Neural cell (in vitro differentiated cells): ENCODE results near the gene ACP4. TPM values are rescaled to one million over a fixed set of nuclear protein-coding genes. Genes with fewer than 3 reads are reported as not detected.

Experiments used
- H2AFZ ChIP-seq: fragments of 200-600, 300-800 bp; sonication (generic), shearing (Covaris generic); 2 replicates; pipeline ENCODE4 v1.6.0; 2014; ENCODE audit warnings: low read depth, mild to moderate bottlenecking, antibody characterized with exemption, low read length, moderate library complexity
- H3F3A ChIP-seq: fragments of 200-600 bp; shearing (Covaris generic); 2 replicates; pipeline ENCODE4 v1.6.1; 2016; ENCODE audit warnings: mild to moderate bottlenecking, moderate library complexity, mixed read lengths, antibody characterized with exemption, low read length; ENCODE audit not compliant: insufficient read depth, poor library complexity, severe bottlenecking
- H3K27ac ChIP-seq: fragments of 200-600, 300-800 bp; sonication (generic), shearing (Covaris generic); 2 replicates; pipeline ENCODE4 v1.5.1; 2014; ENCODE audit warnings: mild to moderate bottlenecking, low read length, moderate library complexity
- H3K27me3 ChIP-seq: fragments of 300-800, 200-600 bp; sonication (generic), shearing (Covaris generic); 2 replicates; pipeline ENCODE4 v1.6.0; 2014; ENCODE audit warnings: mild to moderate bottlenecking, low read depth, low read length, moderate library complexity; ENCODE audit not compliant: insufficient read depth
- H3K36me3 ChIP-seq: fragments of 300-800, 200-600 bp; sonication (generic), shearing (Covaris generic); 2 replicates; pipeline ENCODE4 v1.5.1; 2014; ENCODE audit warnings: mild to moderate bottlenecking, antibody characterized with exemption, low read length, moderate library complexity; ENCODE audit not compliant: insufficient read depth
- H3K4me2 ChIP-seq: fragments of 300-800, 200-600 bp; sonication (generic), shearing (Covaris generic); 2 replicates; pipeline ENCODE4 v1.6.0; 2014; ENCODE audit warnings: mild to moderate bottlenecking, low read length
- H3K4me3 ChIP-seq: fragments of 300-800, 200-600 bp; sonication (generic), shearing (Covaris generic); 2 replicates; pipeline ENCODE4 v1.5.1; 2014; ENCODE audit warnings: mild to moderate bottlenecking, low read length, moderate library complexity
- H3K79me2 ChIP-seq: fragments of 200-600 bp; shearing (Covaris generic); replicated peaks from 2 replicates; pipeline ENCODE4 v1.6.0; 2014; ENCODE audit warnings: mild to moderate bottlenecking, low read length, moderate library complexity; ENCODE audit not compliant: insufficient read depth
- H3K9ac ChIP-seq: fragments of 300-800, 200-600 bp; sonication (generic), shearing (Covaris generic); 2 replicates; pipeline ENCODE4 v1.6.1; 2016; ENCODE audit warnings: mild to moderate bottlenecking, low read length, mixed read lengths
- H3K9me2 ChIP-seq: fragments of 200-600 bp; shearing (Covaris generic); 2 replicates; pipeline ENCODE4 v1.6.1; 2016; ENCODE audit warnings: mild to moderate bottlenecking, low read length, mixed read lengths; ENCODE audit not compliant: insufficient read depth
- H3K9me3 ChIP-seq: fragments of 200-600, 300-800 bp; sonication (generic), shearing (Covaris generic); 2 replicates; pipeline ENCODE4 v1.6.1; 2016; ENCODE audit warnings: mild to moderate bottlenecking, mixed run types, low read length, moderate library complexity, mixed read lengths
- H4K20me1 ChIP-seq: fragments of 200-600 bp; shearing (Covaris generic); 2 replicates; pipeline ENCODE4 v1.6.1; 2016; ENCODE audit warnings: mild to moderate bottlenecking, mixed run types; ENCODE audit not compliant: insufficient read depth
- EP300 ChIP-seq: fragments of 450-650 bp; conservative IDR thresholded peaks from 2 replicates; pipeline ENCODE4 v1.6.1; 2014; ENCODE audit warnings: antibody characterized with exemption, mild to moderate bottlenecking, moderate library complexity; ENCODE audit not compliant: poor library complexity, severe bottlenecking
- EZH2 ChIP-seq: fragments of 200-600, 300-800 bp; shearing (Covaris generic), sonication (generic); IDR thresholded peaks from 2 replicates; pipeline ENCODE4 v1.6.1; 2014; ENCODE audit warnings: antibody characterized with exemption, low read length, borderline replicate concordance, mild to moderate bottlenecking; ENCODE audit not compliant: insufficient read depth, poor library complexity, severe bottlenecking
- MXI1 ChIP-seq: fragments of 450-650 bp; conservative IDR thresholded peaks from 2 replicates; pipeline ENCODE4 v1.6.1; 2014; ENCODE audit warnings: antibody characterized with exemption, mild to moderate bottlenecking; ENCODE audit not compliant: poor library complexity, severe bottlenecking
- POLR2AphosphoS5 ChIP-seq: IDR thresholded peaks from 2 replicates; pipeline ENCODE4 v1.6.1; 2012
- RAD21 ChIP-seq: fragments of 450-650 bp; conservative IDR thresholded peaks from 2 replicates; pipeline ENCODE4 v1.6.1; 2014; ENCODE audit warnings: antibody characterized with exemption, mild to moderate bottlenecking, moderate library complexity
- SMC3 ChIP-seq: fragments of 450-650 bp; conservative IDR thresholded peaks from 2 replicates; pipeline ENCODE4 v1.6.1; 2014; ENCODE audit warnings: antibody characterized with exemption, mild to moderate bottlenecking, moderate library complexity; ENCODE audit not compliant: poor library complexity
- TAF1 ChIP-seq: IDR thresholded peaks from 2 replicates; pipeline ENCODE4 v1.6.1; 2012; ENCODE audit warnings: low read depth
- polyA plus RNA-seq: library from polyadenylated mRNA; depleted of rRNA; stranded (reverse); fragments of >200 nt; gene quantifications from 2 replicates; pipeline ENCODE4 v1.2.3, GENCODE V29; 2014
- TF ChIP-seq, protein P1 (sequence below): IDR thresholded peaks from 2 replicates; pipeline ENCODE4 v1.6.1; 2012; ENCODE audit warnings: borderline replicate concordance
- TF ChIP-seq, protein P2 (sequence below): fragments of 450-650 bp; IDR thresholded peaks from 2 replicates; pipeline ENCODE4 v1.5.1; 2014; ENCODE audit warnings: antibody characterized with exemption, mild to moderate bottlenecking, moderate library complexity; ENCODE audit not compliant: poor library complexity, severe bottlenecking

The ACP4 gene
- polyA plus RNA-seq, 1 donor from 2014 or later: not detected

DNA sequence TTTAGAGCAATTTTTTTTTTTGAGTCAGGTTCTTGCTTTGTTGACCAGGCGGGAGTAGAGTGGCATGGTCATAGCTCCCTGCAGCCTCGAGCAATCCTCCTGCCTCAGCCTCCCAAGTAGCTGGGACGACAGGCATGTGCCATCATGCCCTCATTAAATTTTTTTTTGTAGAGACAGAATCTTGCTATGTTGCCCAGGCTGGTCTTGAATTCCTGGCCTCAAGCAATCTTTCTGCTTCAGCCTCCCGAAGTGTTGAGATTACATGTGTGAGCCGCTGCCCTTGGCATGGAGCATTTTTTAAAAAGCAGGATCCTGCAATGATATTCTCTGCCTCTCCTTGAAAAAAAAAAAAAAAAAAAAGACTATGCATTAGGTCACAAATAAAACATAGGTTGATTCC lies 14.1 kb upstream of the ACP4 start:
- no peaks in the 10 kb centered on the region for H3K36me3 ChIP-seq
- no peak overlapping the region for H3K27ac ChIP-seq
- TF ChIP-seq, protein P1, sequence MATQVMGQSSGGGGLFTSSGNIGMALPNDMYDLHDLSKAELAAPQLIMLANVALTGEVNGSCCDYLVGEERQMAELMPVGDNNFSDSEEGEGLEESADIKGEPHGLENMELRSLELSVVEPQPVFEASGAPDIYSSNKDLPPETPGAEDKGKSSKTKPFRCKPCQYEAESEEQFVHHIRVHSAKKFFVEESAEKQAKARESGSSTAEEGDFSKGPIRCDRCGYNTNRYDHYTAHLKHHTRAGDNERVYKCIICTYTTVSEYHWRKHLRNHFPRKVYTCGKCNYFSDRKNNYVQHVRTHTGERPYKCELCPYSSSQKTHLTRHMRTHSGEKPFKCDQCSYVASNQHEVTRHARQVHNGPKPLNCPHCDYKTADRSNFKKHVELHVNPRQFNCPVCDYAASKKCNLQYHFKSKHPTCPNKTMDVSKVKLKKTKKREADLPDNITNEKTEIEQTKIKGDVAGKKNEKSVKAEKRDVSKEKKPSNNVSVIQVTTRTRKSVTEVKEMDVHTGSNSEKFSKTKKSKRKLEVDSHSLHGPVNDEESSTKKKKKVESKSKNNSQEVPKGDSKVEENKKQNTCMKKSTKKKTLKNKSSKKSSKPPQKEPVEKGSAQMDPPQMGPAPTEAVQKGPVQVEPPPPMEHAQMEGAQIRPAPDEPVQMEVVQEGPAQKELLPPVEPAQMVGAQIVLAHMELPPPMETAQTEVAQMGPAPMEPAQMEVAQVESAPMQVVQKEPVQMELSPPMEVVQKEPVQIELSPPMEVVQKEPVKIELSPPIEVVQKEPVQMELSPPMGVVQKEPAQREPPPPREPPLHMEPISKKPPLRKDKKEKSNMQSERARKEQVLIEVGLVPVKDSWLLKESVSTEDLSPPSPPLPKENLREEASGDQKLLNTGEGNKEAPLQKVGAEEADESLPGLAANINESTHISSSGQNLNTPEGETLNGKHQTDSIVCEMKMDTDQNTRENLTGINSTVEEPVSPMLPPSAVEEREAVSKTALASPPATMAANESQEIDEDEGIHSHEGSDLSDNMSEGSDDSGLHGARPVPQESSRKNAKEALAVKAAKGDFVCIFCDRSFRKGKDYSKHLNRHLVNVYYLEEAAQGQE: no peak
- TF ChIP-seq POLR2AphosphoS5 (no peak), RAD21 (no peak), TAF1 (no peak), SMC3 (no peak), EZH2 (no peak), MXI1 (no peak)
- TF ChIP-seq, protein P2, sequence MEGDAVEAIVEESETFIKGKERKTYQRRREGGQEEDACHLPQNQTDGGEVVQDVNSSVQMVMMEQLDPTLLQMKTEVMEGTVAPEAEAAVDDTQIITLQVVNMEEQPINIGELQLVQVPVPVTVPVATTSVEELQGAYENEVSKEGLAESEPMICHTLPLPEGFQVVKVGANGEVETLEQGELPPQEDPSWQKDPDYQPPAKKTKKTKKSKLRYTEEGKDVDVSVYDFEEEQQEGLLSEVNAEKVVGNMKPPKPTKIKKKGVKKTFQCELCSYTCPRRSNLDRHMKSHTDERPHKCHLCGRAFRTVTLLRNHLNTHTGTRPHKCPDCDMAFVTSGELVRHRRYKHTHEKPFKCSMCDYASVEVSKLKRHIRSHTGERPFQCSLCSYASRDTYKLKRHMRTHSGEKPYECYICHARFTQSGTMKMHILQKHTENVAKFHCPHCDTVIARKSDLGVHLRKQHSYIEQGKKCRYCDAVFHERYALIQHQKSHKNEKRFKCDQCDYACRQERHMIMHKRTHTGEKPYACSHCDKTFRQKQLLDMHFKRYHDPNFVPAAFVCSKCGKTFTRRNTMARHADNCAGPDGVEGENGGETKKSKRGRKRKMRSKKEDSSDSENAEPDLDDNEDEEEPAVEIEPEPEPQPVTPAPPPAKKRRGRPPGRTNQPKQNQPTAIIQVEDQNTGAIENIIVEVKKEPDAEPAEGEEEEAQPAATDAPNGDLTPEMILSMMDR: no peak
- H3K4me3 ChIP-seq: no peak overlapping the region
- H3K9me3 ChIP-seq: no peaks in the 10 kb centered on the region
- peaks cover 26% of the 10 kb centered on the region for H3K27me3 ChIP-seq
- no peaks in the 10 kb centered on the region for H4K20me1 ChIP-seq
- no peak overlapping the region for H3K9ac ChIP-seq
- no peak overlapping the region for H2AFZ ChIP-seq
- no peaks in the 10 kb centered on the region for H3K79me2 ChIP-seq
- H3K9me2 ChIP-seq: no peaks in the 10 kb centered on the region
- H3F3A ChIP-seq: no peaks in the 10 kb centered on the region
- no peak overlapping the region for H3K4me2 ChIP-seq

DNA sequence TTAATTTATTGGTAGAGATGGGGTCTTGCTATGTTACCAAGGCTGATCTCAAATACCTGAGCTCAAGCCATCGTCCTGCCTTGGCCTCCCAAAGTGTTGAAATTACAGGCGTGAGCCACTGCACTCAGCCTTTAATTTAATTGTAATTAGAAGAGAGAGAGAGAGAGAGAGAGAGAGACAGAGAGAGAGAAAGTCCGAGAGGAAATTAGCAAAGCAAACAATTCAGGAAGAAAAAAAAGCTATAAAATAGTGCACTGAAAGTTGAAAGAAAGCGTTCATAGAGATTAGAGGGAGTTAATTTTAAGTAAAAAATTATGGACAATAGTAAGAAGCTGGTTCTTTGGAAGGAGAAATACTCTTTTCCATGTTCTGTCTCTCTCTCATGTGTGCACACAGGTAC lies 13.0 kb upstream of the ACP4 start:
- no peak for TF ChIP-seq TAF1
- TF ChIP-seq EZH2: no peak
- TF ChIP-seq POLR2AphosphoS5: no peak
- TF ChIP-seq, protein P1: no peak
- TF ChIP-seq, protein P2: no peak
- TF ChIP-seq EP300: no peak
- TF ChIP-seq MXI1: no peak
- TF ChIP-seq SMC3: no peak
- no peak for TF ChIP-seq RAD21
- H3K9me3 ChIP-seq: no peaks in the 10 kb centered on the region
- no peaks in the 10 kb centered on the region for H3K9me2 ChIP-seq
- no peaks in the 10 kb centered on the region for H3K79me2 ChIP-seq
- no peak overlapping the region for H3K9ac ChIP-seq
- peaks cover 26% of the 10 kb centered on the region for H3K27me3 ChIP-seq
- H3K4me3 ChIP-seq: peak overlapping the region; percentile 61
- no peaks in the 10 kb centered on the region for H3K36me3 ChIP-seq
- H3K27ac ChIP-seq: no peak overlapping the region
- no peak overlapping the region for H2AFZ ChIP-seq
- no peaks in the 10 kb centered on the region for H3F3A ChIP-seq
- H3K4me2 ChIP-seq: no peak overlapping the region
- H4K20me1 ChIP-seq: no peaks in the 10 kb centered on the region
